GM19035 (cell line): ENCODE results near the gene KLHL26.
A peak's percentile ranks its signal among the peaks of the same experiment; 100 is the strongest.

Source experiments
- ATAC-seq: cut with Tn5 transposase; IDR thresholded peaks from one replicate; pipeline ENCODE4 v1.9.1; 2021; ENCODE audit not compliant: unreplicated experiment

The KLHL26 gene

DNA sequence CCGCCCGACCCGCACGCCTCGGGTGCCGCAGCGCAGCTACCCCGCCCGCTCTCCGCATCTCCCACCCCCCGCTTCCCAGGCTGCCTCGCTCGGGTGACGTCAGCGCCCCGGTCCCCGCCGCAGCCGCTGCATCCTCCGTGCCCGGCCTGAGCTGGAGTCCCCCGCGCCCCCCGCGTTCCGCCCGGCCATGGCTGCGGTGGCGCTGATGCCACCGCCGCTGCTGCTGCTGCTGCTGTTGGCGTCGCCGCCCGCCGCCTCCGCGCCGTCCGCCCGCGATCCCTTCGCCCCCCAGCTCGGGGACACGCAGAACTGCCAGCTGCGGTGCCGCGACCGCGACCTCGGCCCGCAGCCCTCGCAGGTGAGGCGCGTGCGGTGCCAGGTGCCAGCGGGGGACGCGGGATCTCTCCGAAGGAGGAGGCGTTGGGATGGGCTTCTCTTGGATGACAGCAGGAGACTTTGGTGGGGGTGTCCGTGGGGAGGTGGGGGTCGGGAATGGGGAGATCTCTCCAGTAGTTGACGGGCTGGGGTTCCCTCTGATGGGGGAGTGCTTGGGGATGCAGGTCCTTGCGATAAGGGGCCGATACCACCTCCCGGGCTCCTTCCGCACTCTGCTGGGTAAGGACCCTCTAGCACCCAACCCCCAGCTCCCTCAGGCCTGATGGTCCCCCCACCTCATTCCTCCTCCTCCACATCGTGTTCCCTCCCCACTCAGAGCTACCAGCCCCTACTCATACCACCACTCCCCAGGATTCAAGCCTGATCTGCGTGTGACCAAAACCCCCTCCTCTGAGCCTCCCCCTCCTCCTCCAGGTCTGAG is 23.8 kb upstream of the KLHL26 start, which contains the start of gene TMEM59L:
Gene TMEM59L, plus strand, starts transcription at position 99 of the 817 bp plus-strand sequence. Its CDS starts 89 bp downstream, at position 188.
- ATAC-seq: no peak

- ATAC-seq: no peak
These were observed 23.1 kb upstream of the KLHL26 start for GRCh38 chr19:18613589-18614234.

DNA sequence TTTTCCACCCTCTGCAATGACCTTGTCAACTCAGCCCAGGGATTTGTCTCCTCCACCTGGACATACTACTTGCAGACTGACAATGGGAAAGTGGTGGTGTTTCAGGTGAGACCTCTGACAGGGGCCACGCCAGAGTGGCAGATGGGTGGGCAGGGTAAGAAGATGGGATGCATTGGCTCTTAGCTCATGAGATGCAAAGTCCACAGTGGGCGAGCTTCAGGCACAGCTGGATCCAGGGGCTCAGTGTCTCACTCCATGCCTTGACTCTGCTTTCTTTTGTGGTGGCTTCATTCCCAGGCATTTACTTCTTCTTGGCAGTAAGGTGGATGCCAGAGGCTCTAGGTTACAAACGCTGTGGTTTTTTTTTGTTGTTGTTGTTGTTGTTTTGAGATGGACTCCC is 20.8 kb upstream of the KLHL26 start:
- ATAC-seq: no peak

- no peak for ATAC-seq
These were observed 19.3 kb upstream of the KLHL26 start for GRCh38 chr19:18617562-18617961.

DNA sequence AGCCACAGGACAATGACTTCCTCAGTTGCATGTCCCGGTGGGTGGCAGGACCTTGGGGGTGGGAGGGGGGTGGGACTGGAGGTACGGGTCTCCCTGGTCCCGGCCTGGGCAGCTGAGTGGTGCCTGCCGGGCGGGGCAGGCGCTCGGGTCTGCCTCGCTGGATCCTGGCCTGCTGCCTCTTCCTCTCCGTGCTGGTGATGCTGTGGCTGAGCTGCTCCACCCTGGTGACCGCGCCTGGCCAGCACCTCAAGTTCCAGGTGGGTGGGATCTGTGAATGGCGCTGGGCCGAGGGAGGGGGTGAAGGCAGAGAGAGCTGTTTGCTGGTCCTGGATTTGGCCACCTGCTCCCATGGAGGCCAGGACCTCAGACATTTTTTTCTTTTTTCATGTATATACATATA is 18.6 kb upstream of the KLHL26 start:
- ATAC-seq: no peak

DNA sequence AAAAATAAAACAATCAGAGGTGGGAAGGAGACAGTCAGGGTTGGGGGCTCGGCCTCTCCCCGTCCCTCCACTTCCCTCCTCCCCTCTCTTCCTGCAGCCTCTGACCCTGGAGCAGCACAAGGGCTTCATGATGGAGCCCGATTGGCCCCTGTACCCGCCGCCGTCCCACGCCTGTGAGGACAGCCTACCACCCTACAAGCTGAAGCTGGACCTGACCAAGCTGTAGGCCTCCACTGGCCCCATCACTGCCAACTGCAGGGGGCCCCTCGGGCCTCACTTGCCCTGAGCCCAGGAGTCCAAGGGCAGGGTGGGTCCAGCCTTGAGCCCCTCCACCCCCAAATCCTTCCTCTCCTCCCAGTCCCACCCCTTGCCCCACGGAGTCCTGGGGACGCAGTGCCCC is 16.5 kb upstream of the KLHL26 start:
- ATAC-seq: no peak

GRCh38 chr19:18620902-18621301 is 15.9 kb upstream of the KLHL26 start:
- ATAC-seq: no peak

GRCh38 chr19:18626906-18627305 is 9.9 kb upstream of the KLHL26 start:
- ATAC-seq: no peak

DNA sequence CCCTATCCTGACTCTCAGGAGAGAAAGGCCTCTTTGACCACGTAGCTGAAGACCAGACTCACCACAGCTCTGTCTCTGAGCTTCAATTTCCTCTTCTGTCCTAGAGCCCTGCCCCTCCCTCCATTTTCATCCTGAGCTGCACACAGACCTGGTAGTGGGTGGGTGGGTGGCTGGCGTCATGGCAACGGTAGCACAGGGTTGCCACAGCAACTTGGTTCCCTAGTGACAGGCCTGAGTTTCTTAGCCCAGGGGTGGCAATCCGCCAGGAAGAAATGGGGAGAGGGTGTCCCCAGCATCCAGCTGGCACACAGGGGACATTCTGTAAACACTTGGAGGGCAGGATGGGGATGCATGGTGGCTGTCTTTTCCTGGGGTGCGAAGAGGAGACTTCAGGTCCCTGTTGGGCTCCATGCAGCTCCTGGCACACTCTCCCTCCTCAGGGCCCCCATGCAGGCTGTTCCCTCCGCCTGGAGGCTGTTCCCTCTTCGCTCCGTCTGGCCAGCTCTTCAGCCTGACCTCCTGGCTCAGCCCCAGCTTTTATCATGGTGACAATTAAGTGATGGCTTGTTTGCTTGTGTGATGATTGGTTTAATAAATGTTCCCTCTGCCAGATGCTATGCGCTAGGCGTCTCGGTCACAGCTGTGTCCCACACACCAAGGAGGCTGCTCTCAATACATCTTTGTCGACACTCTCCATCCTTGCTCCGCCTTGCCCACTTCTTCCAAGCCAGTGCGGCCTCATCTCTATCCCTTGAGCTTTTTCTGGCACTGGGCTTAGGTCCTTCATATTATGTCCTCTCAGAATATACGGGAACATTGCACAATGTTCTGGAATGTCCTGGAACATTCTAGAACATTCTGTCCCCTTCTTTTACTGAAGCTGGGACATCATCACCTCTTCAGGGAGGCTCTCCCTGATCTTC is 7.4 kb upstream of the KLHL26 start:
- no peak for ATAC-seq

DNA sequence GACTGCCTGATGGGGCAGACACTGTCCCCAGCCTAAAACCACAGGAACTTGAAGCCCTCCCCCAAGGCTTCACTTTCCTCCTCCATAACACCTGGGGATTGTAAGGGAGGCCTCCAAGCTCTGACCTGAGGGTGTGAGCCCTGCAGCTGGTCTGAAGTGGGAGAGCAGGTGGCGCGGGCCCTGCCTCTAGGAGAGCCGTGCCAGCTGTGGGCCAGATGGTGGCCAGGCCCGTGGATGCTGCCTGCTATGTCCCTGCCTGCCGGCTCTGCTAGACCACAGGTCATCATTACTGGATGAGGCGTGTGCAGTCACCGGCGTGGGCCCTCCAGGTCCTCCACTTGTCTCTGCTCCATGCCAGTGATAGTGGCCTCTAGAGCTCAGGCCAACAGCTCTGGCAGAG is 3.5 kb upstream of the KLHL26 start:
- no peak for ATAC-seq

GRCh38 chr19:18634612-18635297 is 2.1 kb upstream of the KLHL26 start:
- no peak for ATAC-seq

DNA sequence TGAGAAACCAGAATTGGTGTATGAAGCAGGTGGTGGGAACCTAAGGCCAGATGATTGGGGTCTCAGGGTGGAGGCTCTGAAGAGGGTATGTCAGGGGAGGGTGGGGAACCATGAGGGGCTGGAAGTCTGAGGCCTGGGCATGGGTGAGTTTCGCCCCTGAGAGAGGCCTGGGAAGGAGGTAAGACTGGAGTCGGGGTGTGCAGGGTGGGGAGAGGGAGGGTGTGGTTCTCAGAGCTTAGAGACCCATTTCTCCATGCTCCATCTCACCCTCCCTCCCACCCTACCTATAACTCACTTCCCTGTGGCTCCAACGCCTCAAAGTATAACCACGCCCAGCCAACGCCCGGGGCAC is 1.0 kb upstream of the KLHL26 start:
- ATAC-seq: no peak

DNA sequence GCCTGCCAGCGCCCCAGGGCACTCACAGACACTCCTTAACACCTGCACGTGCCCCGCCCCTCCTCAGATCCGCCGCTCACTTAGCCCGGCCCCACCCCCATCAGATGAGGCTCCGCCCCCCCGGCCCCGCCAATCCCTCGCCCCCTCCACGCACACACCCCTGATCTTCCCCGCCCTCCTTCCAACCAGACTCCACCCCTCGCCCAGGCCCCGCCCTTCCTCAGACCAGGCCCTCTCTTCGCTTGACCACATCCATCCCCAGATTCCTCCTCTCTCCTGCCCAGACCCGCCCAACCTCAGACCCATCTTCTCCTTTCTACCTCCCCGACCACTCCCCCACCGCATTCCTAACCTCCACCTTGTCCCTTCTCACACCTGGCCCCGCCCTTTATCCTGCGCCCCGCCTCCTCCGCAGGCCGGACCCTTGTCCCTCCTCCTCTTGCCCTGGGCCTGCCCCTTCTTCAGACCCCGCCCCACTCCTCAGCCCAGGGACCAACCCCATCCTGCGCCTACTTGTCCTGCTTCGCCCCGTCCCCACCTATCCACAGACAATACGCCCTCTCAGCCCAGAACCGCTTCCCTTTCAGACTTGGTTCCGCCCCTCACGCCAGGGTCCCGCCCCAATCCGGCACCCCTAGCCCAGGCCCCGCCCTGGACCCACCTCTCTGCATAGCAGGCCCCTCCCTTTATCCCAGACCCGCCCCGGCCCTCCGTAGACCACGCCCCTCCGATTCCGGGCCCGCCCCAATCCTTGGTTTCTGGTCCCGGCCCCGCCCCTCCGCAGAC is 452 bp upstream of the KLHL26 start:
- ATAC-seq: peak; percentile 83

DNA sequence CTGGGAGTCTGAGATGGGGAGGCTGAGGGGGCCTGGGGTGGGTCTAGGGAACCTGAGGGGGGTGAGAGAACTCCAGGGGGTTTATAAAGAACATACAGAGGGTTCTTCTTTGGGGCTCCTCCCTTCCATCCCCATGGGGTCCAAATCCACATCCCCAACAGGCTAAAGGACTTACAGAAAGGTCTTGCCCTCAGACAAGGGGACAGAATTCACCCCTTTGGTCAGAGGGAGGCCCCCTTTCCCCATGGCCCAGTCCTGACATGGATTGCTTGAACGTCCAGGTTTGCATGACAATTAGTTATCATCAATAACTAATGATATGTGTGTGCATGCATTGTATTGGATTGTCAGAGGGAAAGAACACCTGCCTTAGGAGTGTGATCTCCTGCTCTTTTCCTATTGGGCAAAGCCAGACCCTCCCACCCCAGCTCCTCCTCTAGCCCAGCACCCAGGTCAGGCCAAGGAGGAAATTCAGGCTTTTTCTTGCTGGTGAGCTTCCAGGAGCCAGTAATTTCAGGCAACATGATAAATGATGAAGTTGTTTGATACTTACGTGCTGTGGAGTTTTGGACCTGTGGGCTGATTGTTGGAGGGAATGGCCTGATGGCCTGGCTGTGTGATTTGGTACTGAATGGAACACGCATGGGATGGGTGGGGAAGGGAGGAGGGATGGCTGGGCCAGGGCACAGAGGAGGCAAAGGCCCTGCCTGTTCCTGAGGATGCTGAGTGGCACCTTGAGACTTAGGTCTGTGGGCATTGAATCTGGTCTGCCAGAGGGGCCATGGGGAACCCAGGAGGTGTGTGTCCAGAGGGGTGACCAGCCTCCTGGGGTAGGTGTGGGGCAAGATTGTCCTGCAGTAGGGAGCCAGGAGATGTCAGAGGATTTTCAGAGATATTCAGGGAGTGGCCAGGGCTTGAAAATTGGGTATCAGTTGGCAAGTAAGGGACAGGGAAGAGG is 1.1 kb downstream of the KLHL26 start:
- ATAC-seq: no peak

GRCh38 chr19:18639706-18640243 is 2.9 kb downstream of the KLHL26 start:
- no peak for ATAC-seq

DNA sequence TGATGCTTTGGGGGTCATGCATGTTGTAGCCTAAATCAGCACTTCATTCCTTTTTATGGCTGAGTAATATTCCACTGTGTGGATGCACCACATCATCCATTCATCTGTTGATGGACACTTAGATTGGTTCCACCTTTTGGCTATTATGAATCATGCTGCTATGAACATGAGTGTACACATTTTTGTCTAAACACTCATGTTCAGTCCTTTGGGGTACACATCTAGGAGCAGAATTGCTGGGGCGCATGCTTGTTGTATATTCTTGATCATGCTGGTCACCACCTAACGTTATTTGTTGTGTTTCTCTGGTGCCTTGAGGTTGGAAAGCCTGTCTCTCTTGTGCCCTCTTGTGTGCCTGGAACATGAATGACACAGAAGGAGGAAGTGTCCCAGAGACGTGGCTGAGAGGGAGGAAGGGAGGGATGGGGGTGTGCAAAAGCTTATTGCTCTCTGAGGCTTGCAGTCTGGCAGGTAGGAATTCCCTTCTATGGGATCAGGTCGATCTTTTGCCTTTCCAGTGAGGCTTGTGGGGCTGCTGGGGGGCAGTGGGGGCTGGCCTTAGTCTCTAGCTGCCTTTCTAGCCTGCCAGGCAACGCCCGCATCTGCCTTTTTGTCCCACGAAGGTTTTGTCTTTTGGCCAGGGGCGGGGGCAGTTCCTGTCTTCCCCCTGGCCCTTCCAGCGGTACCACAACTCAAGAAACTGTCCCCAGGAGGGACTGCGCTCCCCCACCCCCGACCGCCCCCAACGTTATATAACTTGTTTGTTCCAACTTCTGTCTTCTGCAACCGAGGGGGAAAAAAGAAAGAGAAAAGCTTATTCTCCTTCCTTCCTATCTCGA is 7.6 kb downstream of the KLHL26 start:
- ATAC-seq: no peak

GRCh38 chr19:18645035-18645511 is 8.2 kb downstream of the KLHL26 start:
- ATAC-seq: no peak
